Measurements from ENCODE around the gene NFIB.

The NFIB gene

DNA sequence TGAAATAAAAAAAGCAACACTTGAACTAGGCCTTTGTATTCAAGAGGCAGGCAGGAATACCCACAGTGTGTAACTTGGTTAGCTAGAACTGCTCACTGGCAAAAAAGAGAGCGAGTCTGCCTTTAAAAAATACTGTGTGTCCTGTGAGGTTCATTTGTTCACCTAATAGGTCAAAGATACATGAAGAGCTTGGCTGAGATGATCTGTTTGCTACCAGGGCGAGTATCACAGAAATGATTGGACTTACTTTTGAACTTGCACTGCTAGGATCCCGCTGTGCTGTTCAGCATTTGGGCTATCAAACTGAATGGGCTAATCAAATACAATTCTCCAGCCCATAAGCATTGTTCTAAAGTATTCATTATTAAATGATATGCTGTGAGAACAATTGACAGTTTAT is 229.1 kb downstream of the NFIB start:
- Histone ChIP-seq H3K9me3 (ENCODE audit: insufficient read depth, low read depth, low read length) (no peaks in the 10 kb centered on the region), H3K27me3 (ENCODE audit: insufficient read depth, low read length) (no peaks in the 10 kb centered on the region; the same call in 1 of the 2 replicates), H3K27ac (ENCODE audit: low read length) (no peak overlapping the region), H3K4me1 (ENCODE audit: insufficient read depth, low read length) (peaks cover 4% of the 10 kb centered on the region; the same call in 1 of the 2 replicates), H3K36me3 (ENCODE audit: insufficient read depth, low read depth, low read length) (no peaks in the 10 kb centered on the region), H3K4me3 (ENCODE audit: low read length) (no peak overlapping the region), H3K9ac (ENCODE audit: low read depth, low read length) (no peak overlapping the region)

DNA sequence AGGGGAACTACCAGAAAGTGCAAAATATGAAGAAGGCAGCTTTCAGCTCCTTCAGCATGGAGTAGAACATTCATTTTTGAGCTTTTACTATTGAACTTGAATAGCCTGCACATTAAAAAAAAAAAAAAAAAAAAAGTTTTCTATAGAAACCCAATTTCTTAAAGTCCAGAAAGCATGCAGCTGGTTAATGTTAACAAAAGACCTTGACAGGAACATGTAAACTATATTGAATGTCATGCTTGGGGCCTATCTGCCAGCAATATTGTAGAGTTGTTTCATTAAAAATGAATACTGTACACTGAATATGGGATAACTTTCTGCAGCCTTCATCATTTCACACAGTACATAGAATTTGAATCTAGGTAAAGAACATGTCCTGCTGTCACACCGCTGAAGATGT is 230.6 kb downstream of the NFIB start:
- no peaks in the 10 kb centered on the region for H3K9me3 ChIP-seq (ENCODE audit: insufficient read depth, low read depth, low read length)
- H3K4me1 ChIP-seq (ENCODE audit: insufficient read depth, low read length), result peaks cover 4% of the 10 kb centered on the region; the same call in 1 of the 2 replicates
- H3K27me3 ChIP-seq (ENCODE audit: insufficient read depth, low read length), result no peaks in the 10 kb centered on the region; the same call in 1 of the 2 replicates
- H3K9ac ChIP-seq (ENCODE audit: low read depth, low read length), result no peak overlapping the region
- H3K27ac ChIP-seq (ENCODE audit: low read length), result no peak overlapping the region
- no peaks in the 10 kb centered on the region for H3K36me3 ChIP-seq (ENCODE audit: insufficient read depth, low read depth, low read length)
- no peak overlapping the region for H3K4me3 ChIP-seq (ENCODE audit: low read length)

DNA sequence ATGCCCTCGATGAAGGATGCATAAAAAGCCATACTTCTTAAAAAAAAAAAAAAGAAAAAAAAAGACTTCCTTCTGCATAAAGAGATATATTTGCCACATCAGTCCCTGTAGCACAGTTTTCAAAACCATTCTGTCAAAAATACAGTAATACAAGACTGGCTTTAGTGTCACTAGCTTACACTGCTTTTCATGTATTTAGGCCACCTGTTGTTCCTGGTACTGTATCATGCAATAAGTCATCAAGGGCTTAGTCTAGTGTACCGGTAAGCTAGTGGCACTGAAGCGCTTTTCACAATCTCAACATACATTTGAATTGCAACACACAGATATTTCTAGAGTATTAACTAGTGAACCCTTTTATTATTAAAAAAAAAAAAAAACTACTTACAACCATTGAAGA is 231.2 kb downstream of the NFIB start:
- H3K9ac ChIP-seq (ENCODE audit: low read depth, low read length), result no peak overlapping the region

GRCh38 chr9:14081745-14082144 is 232.2 kb downstream of the NFIB start:
- Histone ChIP-seq H3K36me3 (ENCODE audit: insufficient read depth, low read depth, low read length) (no peaks in the 10 kb centered on the region), H3K27ac (ENCODE audit: low read length) (no peak overlapping the region), H3K9ac (ENCODE audit: low read depth, low read length) (no peak overlapping the region), H3K9me3 (ENCODE audit: insufficient read depth, low read depth, low read length) (no peaks in the 10 kb centered on the region), H3K4me1 (ENCODE audit: insufficient read depth, low read length) (peaks cover 4% of the 10 kb centered on the region; the same call in 1 of the 2 replicates), H3K27me3 (ENCODE audit: insufficient read depth, low read length) (no peaks in the 10 kb centered on the region; the same call in 1 of the 2 replicates), H3K4me3 (ENCODE audit: low read length) (no peak overlapping the region)

More for the DNA sequence above, 231.2 kb downstream of the NFIB start:
- no peaks in the 10 kb centered on the region for H3K36me3 ChIP-seq (ENCODE audit: insufficient read depth, low read depth, low read length)
- no peak overlapping the region for H3K27ac ChIP-seq (ENCODE audit: low read length)
- H3K4me3 ChIP-seq (ENCODE audit: low read length), result no peak overlapping the region
- H3K27me3 ChIP-seq (ENCODE audit: insufficient read depth, low read length), result no peaks in the 10 kb centered on the region; the same call in 1 of the 2 replicates
- H3K4me1 ChIP-seq (ENCODE audit: insufficient read depth, low read length), result peaks cover 4% of the 10 kb centered on the region; the same call in 1 of the 2 replicates
- H3K9me3 ChIP-seq (ENCODE audit: insufficient read depth, low read depth, low read length), result no peaks in the 10 kb centered on the region

DNA sequence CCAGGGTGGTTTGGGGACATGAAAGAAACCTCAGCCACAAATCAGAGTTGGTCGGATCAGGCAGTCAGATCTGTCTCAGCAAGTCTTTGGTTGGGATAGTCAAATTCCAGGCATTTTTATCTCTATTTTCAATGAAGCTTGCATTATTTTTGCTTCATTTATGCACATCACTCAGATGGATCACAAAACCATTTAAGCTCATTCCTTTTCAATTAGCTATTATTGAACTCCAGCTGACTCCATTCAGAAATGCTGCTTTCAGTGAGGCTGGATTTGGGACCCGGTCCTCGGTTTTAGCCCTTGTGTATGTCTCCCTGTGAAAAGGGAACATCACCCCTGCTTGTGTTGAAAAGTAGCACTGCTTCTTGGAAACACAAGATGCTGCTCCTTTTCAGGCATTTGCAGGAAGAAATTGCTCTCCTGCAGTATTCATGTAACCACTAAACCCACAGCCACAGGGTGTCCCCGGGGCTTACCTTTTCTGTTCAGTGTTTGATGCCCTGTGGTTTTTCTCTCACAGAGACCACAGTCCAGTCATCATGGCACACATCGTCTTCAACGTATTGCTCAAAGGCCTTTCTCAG is 232.9 kb downstream of the NFIB start:
- Histone ChIP-seq H3K4me1 (ENCODE audit: insufficient read depth, low read length) (peaks cover 4% of the 10 kb centered on the region; the same call in 1 of the 2 replicates), H3K27me3 (ENCODE audit: insufficient read depth, low read length) (no peaks in the 10 kb centered on the region; the same call in 1 of the 2 replicates), H3K36me3 (ENCODE audit: insufficient read depth, low read depth, low read length) (no peaks in the 10 kb centered on the region), H3K9ac (ENCODE audit: low read depth, low read length) (no peak overlapping the region), H3K4me3 (ENCODE audit: low read length) (no peak overlapping the region), H3K27ac (ENCODE audit: low read length) (no peak overlapping the region), H3K9me3 (ENCODE audit: insufficient read depth, low read depth, low read length) (no peaks in the 10 kb centered on the region)

DNA sequence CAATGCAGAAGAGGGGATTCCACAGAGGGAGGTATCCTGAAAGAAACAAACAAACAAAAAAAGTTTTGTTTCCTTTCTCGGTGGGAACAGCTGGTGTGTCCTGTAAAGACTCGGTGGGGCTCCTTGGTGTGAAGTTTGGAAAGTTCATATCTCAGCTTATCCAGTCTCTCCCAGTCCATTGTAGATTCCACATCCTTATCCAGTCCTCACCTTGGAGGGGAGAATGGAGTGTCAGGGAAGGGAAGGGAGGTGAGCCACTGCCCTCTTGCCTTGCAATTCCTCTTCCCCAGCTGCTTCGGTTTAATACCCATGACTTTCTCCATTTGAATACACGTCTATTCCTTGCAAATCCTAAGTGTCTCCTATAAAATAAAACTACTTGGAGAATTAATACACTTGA is 234.5 kb downstream of the NFIB start:
- Histone ChIP-seq H3K4me3 (ENCODE audit: low read length) (no peak overlapping the region), H3K27me3 (ENCODE audit: insufficient read depth, low read length) (no peaks in the 10 kb centered on the region; the same call in 1 of the 2 replicates), H3K9ac (ENCODE audit: low read depth, low read length) (no peak overlapping the region), H3K4me1 (ENCODE audit: insufficient read depth, low read length) (peaks cover 4% of the 10 kb centered on the region; the same call in 1 of the 2 replicates), H3K9me3 (ENCODE audit: insufficient read depth, low read depth, low read length) (no peaks in the 10 kb centered on the region), H3K27ac (ENCODE audit: low read length) (no peak overlapping the region), H3K36me3 (ENCODE audit: insufficient read depth, low read depth, low read length) (no peaks in the 10 kb centered on the region)

- Histone ChIP-seq H3K9me3 (ENCODE audit: insufficient read depth, low read depth, low read length) (no peaks in the 10 kb centered on the region), H3K36me3 (ENCODE audit: insufficient read depth, low read depth, low read length) (no peaks in the 10 kb centered on the region)
Observed at GRCh38 chr9:14077672-14078071, 236.3 kb downstream of the NFIB start.

DNA sequence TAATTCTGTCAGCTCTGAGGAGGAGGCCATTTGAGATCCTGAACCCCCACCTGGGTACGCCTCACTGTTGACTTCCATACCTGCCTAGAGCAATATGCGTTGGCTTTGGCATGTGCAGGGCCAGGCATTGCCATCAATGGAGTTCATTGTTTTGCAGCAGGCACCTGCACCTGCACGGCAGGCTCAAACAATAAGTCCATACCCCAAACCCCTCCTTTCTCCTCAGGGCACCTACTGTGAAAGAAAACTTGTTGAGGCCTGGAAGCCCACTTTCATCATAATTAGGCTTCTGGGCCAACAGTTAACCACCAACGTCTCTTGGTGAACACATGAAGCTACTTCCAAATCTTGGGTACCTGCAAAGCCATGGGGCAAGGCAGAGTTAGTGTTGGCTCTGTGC is 238.7 kb downstream of the NFIB start:
- no peak overlapping the region for H3K4me3 ChIP-seq (ENCODE audit: low read length)
- no peaks in the 10 kb centered on the region for H3K27me3 ChIP-seq (ENCODE audit: insufficient read depth, low read length)
- no peaks in the 10 kb centered on the region for H3K36me3 ChIP-seq (ENCODE audit: insufficient read depth, low read depth, low read length)
- H3K4me1 ChIP-seq (ENCODE audit: insufficient read depth, low read length), result no peaks in the 10 kb centered on the region; the same call in 1 of the 2 replicates
- no peak overlapping the region for H3K27ac ChIP-seq (ENCODE audit: low read length)
- no peaks in the 10 kb centered on the region for H3K9me3 ChIP-seq (ENCODE audit: insufficient read depth, low read depth, low read length)
- H3K9ac ChIP-seq (ENCODE audit: low read depth, low read length), result no peak overlapping the region

More at GRCh38 chr9:14077672-14078071, 236.3 kb downstream of the NFIB start:
- no peak overlapping the region for H3K9ac ChIP-seq (ENCODE audit: low read depth, low read length)
- H3K27ac ChIP-seq (ENCODE audit: low read length), result no peak overlapping the region
- no peak overlapping the region for H3K4me3 ChIP-seq (ENCODE audit: low read length)
- peaks cover 4% of the 10 kb centered on the region; the same call in 1 of the 2 replicates for H3K4me1 ChIP-seq (ENCODE audit: insufficient read depth, low read length)
- no peaks in the 10 kb centered on the region; the same call in 1 of the 2 replicates for H3K27me3 ChIP-seq (ENCODE audit: insufficient read depth, low read length)

GRCh38 chr9:14072850-14073249 is 241.1 kb downstream of the NFIB start:
- Histone ChIP-seq H3K4me3 (ENCODE audit: low read length) (no peak overlapping the region), H3K27ac (ENCODE audit: low read length) (no peak overlapping the region), H3K27me3 (ENCODE audit: insufficient read depth, low read length) (no peaks in the 10 kb centered on the region), H3K36me3 (ENCODE audit: insufficient read depth, low read depth, low read length) (no peaks in the 10 kb centered on the region), H3K9me3 (ENCODE audit: insufficient read depth, low read depth, low read length) (no peaks in the 10 kb centered on the region), H3K4me1 (ENCODE audit: insufficient read depth, low read length) (no peaks in the 10 kb centered on the region), H3K9ac (ENCODE audit: low read depth, low read length) (no peak overlapping the region)

DNA sequence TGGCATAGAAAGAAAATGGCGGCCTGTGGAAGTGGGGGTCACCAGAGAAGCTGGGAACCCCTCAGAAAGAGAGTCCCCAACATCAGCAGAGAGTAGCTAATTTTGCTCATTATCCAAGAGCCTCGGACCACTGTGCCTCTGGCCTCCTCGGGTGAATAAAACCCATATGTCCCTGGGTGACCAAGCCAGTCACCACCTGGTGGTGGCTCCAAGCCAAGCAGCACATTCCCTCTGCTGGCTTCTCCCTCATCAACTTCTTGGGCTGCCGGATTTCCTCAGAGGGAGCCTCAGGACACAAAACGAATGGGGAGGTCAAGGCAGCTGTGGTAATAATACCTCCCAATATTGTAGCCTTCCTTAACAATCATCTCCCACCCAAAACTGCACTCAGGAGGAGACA is 242.5 kb downstream of the NFIB start:
- Histone ChIP-seq H3K4me1 (ENCODE audit: insufficient read depth, low read length) (no peaks in the 10 kb centered on the region), H3K4me3 (ENCODE audit: low read length) (no peak overlapping the region), H3K9me3 (ENCODE audit: insufficient read depth, low read depth, low read length) (no peaks in the 10 kb centered on the region), H3K36me3 (ENCODE audit: insufficient read depth, low read depth, low read length) (no peaks in the 10 kb centered on the region), H3K9ac (ENCODE audit: low read depth, low read length) (no peak overlapping the region), H3K27ac (ENCODE audit: low read length) (no peak overlapping the region), H3K27me3 (ENCODE audit: insufficient read depth, low read length) (no peaks in the 10 kb centered on the region)

DNA sequence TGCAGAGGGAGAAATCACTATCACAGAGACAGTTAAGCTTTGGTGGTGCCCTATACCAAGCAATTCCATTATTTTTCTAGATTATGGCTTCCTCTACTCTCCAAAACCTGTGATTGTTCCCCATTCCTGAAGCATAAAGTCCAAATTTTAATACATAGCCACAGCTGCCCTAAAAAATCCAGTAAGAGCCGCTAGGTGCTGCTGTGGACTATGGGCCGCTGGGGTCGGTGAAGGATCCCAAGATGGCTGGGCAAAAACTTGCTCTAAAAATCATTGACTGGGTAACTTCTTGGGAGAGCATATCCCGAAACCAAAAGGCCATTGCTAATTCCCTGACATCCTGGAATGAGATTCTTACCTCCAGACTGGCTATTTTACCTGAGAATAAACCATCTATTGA is 245.3 kb downstream of the NFIB start:
- H3K27ac ChIP-seq (ENCODE audit: low read length), result no peak overlapping the region
- no peaks in the 10 kb centered on the region for H3K36me3 ChIP-seq (ENCODE audit: insufficient read depth, low read depth, low read length)
- no peaks in the 10 kb centered on the region for H3K4me1 ChIP-seq (ENCODE audit: insufficient read depth, low read length)
- no peak overlapping the region for H3K4me3 ChIP-seq (ENCODE audit: low read length)
- no peaks in the 10 kb centered on the region for H3K27me3 ChIP-seq (ENCODE audit: insufficient read depth, low read length)
- no peak overlapping the region for H3K9ac ChIP-seq (ENCODE audit: low read depth, low read length)
- no peaks in the 10 kb centered on the region for H3K9me3 ChIP-seq (ENCODE audit: insufficient read depth, low read depth, low read length)

DNA sequence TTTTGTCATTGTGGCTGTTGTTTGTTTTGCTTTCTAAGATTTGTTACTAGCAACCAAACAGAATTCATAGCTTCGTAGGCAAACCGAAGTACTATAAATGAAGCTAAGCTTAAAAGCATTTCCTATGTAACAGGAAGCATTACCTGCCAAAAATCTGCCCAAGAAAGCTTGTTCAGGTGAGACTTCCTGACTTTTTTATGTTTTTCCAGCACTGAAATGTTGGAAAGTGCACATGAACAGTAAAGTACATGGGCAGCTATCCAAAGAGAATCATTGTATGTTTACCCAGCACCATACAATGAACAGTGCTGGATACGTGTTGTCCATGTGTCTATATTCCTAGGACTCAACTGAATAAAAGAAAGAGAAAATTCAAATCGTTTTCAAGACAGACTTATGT is 247.1 kb downstream of the NFIB start:
- no peak overlapping the region for H3K9ac ChIP-seq (ENCODE audit: low read depth, low read length)
- no peaks in the 10 kb centered on the region for H3K36me3 ChIP-seq (ENCODE audit: insufficient read depth, low read depth, low read length)
- no peak overlapping the region for H3K27ac ChIP-seq (ENCODE audit: low read length)
- no peak overlapping the region for H3K4me3 ChIP-seq (ENCODE audit: low read length)
- no peaks in the 10 kb centered on the region for H3K27me3 ChIP-seq (ENCODE audit: insufficient read depth, low read length)
- no peaks in the 10 kb centered on the region for H3K4me1 ChIP-seq (ENCODE audit: insufficient read depth, low read length)
- no peaks in the 10 kb centered on the region for H3K9me3 ChIP-seq (ENCODE audit: insufficient read depth, low read depth, low read length)
